ENCODE measurements around the gene KCNH4. TPM values are rescaled to one million over a fixed set of nuclear protein-coding genes. Genes with fewer than 3 reads are reported as not detected.
A peak's percentile ranks its signal among the peaks of the same experiment; 100 is the strongest.

KCNH4 gene
- total RNA-seq, 1 experiment from 2014 or later, result 0.24 TPM

- POLR2A ChIA-PET, result no interaction called here
- Mint-ChIP-seq H3K4me3 (peak overlapping the region; percentile 24), H3K9me3 (no peaks in the 10 kb centered on the region), H3K27me3 (ENCODE audit: low read depth) (no peaks in the 10 kb centered on the region), H3K36me3 (peaks cover 29% of the 10 kb centered on the region), H3K4me1 (peaks cover 31% of the 10 kb centered on the region), H3K27ac (no peak overlapping the region)
- ATAC-seq (peak; percentile 7; the same call in 1 of the 2 replicates), DNase-seq (ENCODE audit: low spot score) (peak; percentile 62)
- CTCF ChIA-PET, result interaction anchor here (0.6 to 4.5 kb wide), 12 partner anchors 10 to 409 kb away, joined by 3 to 54 read pairs (median 4); partner anchors contain the start of gene NKIRAS2
- TF ChIP-seq RORB (CRISPR knock-in tag; IDR thresholded peaks at IDR 0.05), result no peak
- TF ChIP-seq CTCF (IDR thresholded peaks at IDR 0.05), result peak; percentile 33; the same call in 1 of the 2 replicates
Observed at GRCh38 chr17:42118545-42118944, 62.4 kb downstream of the KCNH4 start.

GRCh38 chr17:42118126-42118510, 62.8 kb downstream of the KCNH4 start:
- H3K9me3 Mint-ChIP-seq, result no peaks in the 10 kb centered on the region
- H3K27ac Mint-ChIP-seq, result no peak overlapping the region
- H3K4me1 Mint-ChIP-seq, result peaks cover 29% of the 10 kb centered on the region
- H3K4me3 Mint-ChIP-seq, result no peak overlapping the region
- DNase-seq (ENCODE audit: low spot score), result no peak
- ATAC-seq, result no peak
- no peaks in the 10 kb centered on the region for H3K27me3 Mint-ChIP-seq (ENCODE audit: low read depth)
- peaks cover 30% of the 10 kb centered on the region for H3K36me3 Mint-ChIP-seq
- ChIA-PET POLR2A (no interaction called here), CTCF (interaction anchor here (0.7 to 4.5 kb wide), 9 partner anchors 14 to 409 kb away, joined by 3 to 54 read pairs (median 5); partner anchors contain the start of gene NKIRAS2)
- no peak for TF ChIP-seq SMAD4 (CRISPR knock-in tag; IDR thresholded peaks at IDR 0.05)
- no peak for TF ChIP-seq AFF4 (CRISPR knock-in tag; IDR thresholded peaks at IDR 0.05; ENCODE audit: borderline replicate concordance)
- no peak for TF ChIP-seq CDX4 (CRISPR knock-in tag; IDR thresholded peaks at IDR 0.05; ENCODE audit: borderline replicate concordance)
- TF ChIP-seq PREB (CRISPR knock-in tag; IDR thresholded peaks at IDR 0.05; ENCODE audit: borderline replicate concordance), result no peak
- TF ChIP-seq ZNF425 (CRISPR knock-in tag; conservative IDR thresholded peaks at IDR 0.05), result no peak
- no peak for TF ChIP-seq MLX (CRISPR knock-in tag; IDR thresholded peaks at IDR 0.05)
- no peak for TF ChIP-seq ZNF396 (CRISPR knock-in tag; IDR thresholded peaks at IDR 0.05; ENCODE audit: borderline replicate concordance)
- no peak for TF ChIP-seq ATF6 (CRISPR knock-in tag; IDR thresholded peaks at IDR 0.05)
- no peak for TF ChIP-seq GTF2I (CRISPR knock-in tag; conservative IDR thresholded peaks at IDR 0.05)
- TF ChIP-seq MXD4 (CRISPR knock-in tag; IDR thresholded peaks at IDR 0.05; ENCODE audit: borderline replicate concordance), result no peak
- no peak for TF ChIP-seq NR2C2 (CRISPR knock-in tag; IDR thresholded peaks at IDR 0.05)
- no peak for TF ChIP-seq PRRX2 (CRISPR knock-in tag; IDR thresholded peaks at IDR 0.05)
- TF ChIP-seq ZNF532 (CRISPR knock-in tag; IDR thresholded peaks at IDR 0.05; ENCODE audit: borderline replicate concordance), result no peak
- TF ChIP-seq MYBL2 (CRISPR knock-in tag; IDR thresholded peaks at IDR 0.05), result no peak
- TF ChIP-seq RELA (CRISPR knock-in tag; IDR thresholded peaks at IDR 0.05; ENCODE audit: borderline replicate concordance), result no peak

All from WTC11 (cell line).